Heart right ventricle (tissue), 16 donors: ENCODE results near the gene KIAA0408. TPM values are rescaled to one million over a fixed set of nuclear protein-coding genes. Genes with fewer than 3 reads are reported as not detected.

ENCODE experiments used
- ATAC-seq, 8 donors: fragments of 200-7000 bp; cut with Tn5 transposase; one replicate each; pipeline ENCODE4 v1.9.1; 2020; ENCODE audit warnings: mild to moderate bottlenecking in 8 of 8, moderate library complexity in 8 of 8, moderate number of reproducible peaks in 1 of 8
- DNase-seq, 2 donors: peaks; one replicate each; pipeline ENCODE4 v3.0.0-alpha.2; 2020
- H3K27ac ChIP-seq, 10 donors: fragments of 200-600 bp; sonication (generic) in 2 of 10; one replicate each; pipeline versions ENCODE4 v1.5.0 to v1.8.0; 2020 to 2022; ENCODE audit warnings: mild to moderate bottlenecking in 3 of 10
- H3K27me3 ChIP-seq, 7 donors: fragments of 200-600 bp; one replicate each; pipeline ENCODE4 v1.8.0; 2021 to 2022; ENCODE audit warnings: mild to moderate bottlenecking in 2 of 7
- H3K36me3 ChIP-seq, 9 donors: fragments of 200-600 bp; sonication (generic) in 1 of 9; one replicate each; pipeline versions ENCODE4 v1.5.0 to v1.8.0; 2020 to 2022; ENCODE audit warnings: mild to moderate bottlenecking in 2 of 9
- H3K4me1 ChIP-seq, 9 donors: fragments of 200-600 bp; sonication (generic) in 1 of 9; one replicate each; pipeline versions ENCODE4 v1.5.0 to v1.8.0; 2020 to 2022; ENCODE audit warnings: mild to moderate bottlenecking in 4 of 9
- H3K4me3 ChIP-seq, 10 donors: fragments of 200-600 bp; sonication (generic) in 2 of 10; one replicate each; pipeline versions ENCODE4 v1.5.0 to v1.8.0; 2020 to 2022; ENCODE audit warnings: mild to moderate bottlenecking in 7 of 10, moderate library complexity in 2 of 10
- H3K9me3 ChIP-seq, 11 donors: fragments of 200-600 bp in 10 of 11; sonication (generic) in 2 of 11; one replicate each; pipeline versions ENCODE4 v1.5.0 to v1.8.0; 2013 to 2022; ENCODE audit warnings: mild to moderate bottlenecking in 2 of 11, control low read depth in 1 of 11, moderate library complexity in 1 of 11
- whole genome bisulfite sequencing, 2 donors: extraction: QIAGEN DNeasy Blood & Tissue Kit; methylation state at CpG; one replicate each; pipeline ENCODE4 v1.1.7; 2013; ENCODE audit warnings: inconsistent platforms in 1 of 2; 5-methylcytosine and 5-hydroxymethylcytosine counted together
- intact Hi-C, 10 donors: fragments of 100-400 bp; cut with DNase I; formaldehyde crosslinking; loops; one replicate each; pipeline versions ENCODE4 v1.11.1 to v1.14.2; 2022
- polyA plus RNA-seq, 2 donors: library from polyadenylated mRNA; stranded (reverse); fragments of 200-250 nt; gene quantifications; one replicate each; pipeline ENCODE4 v1.2.3, GENCODE V29; 2013
- total RNA-seq, 10 donors: library from RNA; stranded (reverse); fragmentation: NEBNext Ultra II Directional in 3 of 10; extraction: Animal tissue kit (Norgen Biotek cat#: 25700) in 3 of 10; gene quantifications; one replicate each; pipeline versions ENCODE4 v1.2.1 to v1.2.4, GENCODE V29; 2021 to 2023
- TF ChIP-seq, protein P1 (sequence below), 9 donors: fragments of 200-600 bp; sonication (generic) in 2 of 9; IDR thresholded peaks; one replicate each; pipeline versions ENCODE4 v1.5.0 to v1.8.0; 2021 to 2022; ENCODE audit warnings: antibody characterized with exemption in 9 of 9, mild to moderate bottlenecking in 5 of 9, moderate library complexity in 1 of 9
- donor health status: Arrhythmogenic right ventricular cardiomyopathy.
- donor health status: ischemic (EF 13 %, LVEDD 7.1; RV severe dilation, severe dysfunction).
- donor health status: healthy with polysubstance abuse.
- donor health status: DM: no; HTN: yes; CAD: no.
- donor health status: DM: no; HTN: no; CAD: no.
- donor health status: ischemic (EF 25% LVEDD 6.9; RV normal size, moderate dysfunction).
- donor health status: ischemic (EF 25% LVEDD 5.7; RV mildly dilated, moderate dysfunction).
- donor health status: healthy.
- donor health status: DM: yes; HTN: yes; CAD: no.
- donor health status: Ischemic cardiomyopathy.
- donor health status: ischemic (EF 35%, LVEDD 5.7; RV mildly dilated, moderate dysfunction).
- donor health status: nonischemic (EF 11% LVEDD 7.7; RV severe dilation, severe dysfunction).
- donor health status: DM: yes; HTN: yes; CAD: no.
- donor health status: PGD.
- donor health status: ischemic (EF 29% LVEDD 5.4; RV normal size, mild dysfunction).
- donor health status: nonischemic (EF 23%, LVEDD 6.1; RV moderate dilation, normal function).

KIAA0408 gene
- total and polyA plus RNA-seq, 12 donors, result 0.27 to 3.2 (median 1.3) TPM

DNA sequence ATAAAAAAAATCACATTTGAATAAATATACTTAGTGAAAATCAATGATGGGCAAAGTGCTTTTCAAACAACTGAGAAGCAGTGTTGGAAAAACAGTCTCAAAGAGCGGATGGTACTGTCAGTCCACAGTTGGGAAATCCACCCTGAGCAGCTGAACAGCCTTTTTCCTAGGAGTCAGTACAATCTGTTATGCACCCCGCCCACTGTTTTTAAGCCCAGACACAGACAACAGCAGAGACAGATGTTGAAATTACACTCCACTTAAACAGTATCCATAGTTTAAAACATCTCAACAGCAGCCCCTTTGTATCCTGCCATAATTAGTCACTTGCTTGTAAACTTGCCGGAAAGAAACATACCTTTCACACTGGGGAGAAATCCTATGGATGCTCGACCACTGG is 372 bp downstream of the KIAA0408 start:
- H3K36me3 ChIP-seq, result no peaks in the 10 kb centered on the region
- ATAC-seq (peak; percentile 67 to 87 (median 79)), DNase-seq (no peak)
- TF ChIP-seq, protein P1, sequence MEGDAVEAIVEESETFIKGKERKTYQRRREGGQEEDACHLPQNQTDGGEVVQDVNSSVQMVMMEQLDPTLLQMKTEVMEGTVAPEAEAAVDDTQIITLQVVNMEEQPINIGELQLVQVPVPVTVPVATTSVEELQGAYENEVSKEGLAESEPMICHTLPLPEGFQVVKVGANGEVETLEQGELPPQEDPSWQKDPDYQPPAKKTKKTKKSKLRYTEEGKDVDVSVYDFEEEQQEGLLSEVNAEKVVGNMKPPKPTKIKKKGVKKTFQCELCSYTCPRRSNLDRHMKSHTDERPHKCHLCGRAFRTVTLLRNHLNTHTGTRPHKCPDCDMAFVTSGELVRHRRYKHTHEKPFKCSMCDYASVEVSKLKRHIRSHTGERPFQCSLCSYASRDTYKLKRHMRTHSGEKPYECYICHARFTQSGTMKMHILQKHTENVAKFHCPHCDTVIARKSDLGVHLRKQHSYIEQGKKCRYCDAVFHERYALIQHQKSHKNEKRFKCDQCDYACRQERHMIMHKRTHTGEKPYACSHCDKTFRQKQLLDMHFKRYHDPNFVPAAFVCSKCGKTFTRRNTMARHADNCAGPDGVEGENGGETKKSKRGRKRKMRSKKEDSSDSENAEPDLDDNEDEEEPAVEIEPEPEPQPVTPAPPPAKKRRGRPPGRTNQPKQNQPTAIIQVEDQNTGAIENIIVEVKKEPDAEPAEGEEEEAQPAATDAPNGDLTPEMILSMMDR (IDR thresholded peaks at IDR 0.05), result no peak
- peak overlapping the region in 7 of 10 donors; percentile 14 to 42 (median 33) for H3K4me3 ChIP-seq
- intact Hi-C loops, result no loop called here
- H3K27ac ChIP-seq, result peak overlapping the region in 9 of 10 donors; percentile 3 to 76 (median 54)
- 44 to 46% methylated on average over 4 of the region's 4 CpGs for WGBS, 2 donors
- H3K9me3 ChIP-seq, result no peaks in the 10 kb centered on the region
- no peaks in the 10 kb centered on the region for H3K27me3 ChIP-seq
- peaks cover 0 to 32% (median 0%) of the 10 kb centered on the region in 9 donors for H3K4me1 ChIP-seq

DNA sequence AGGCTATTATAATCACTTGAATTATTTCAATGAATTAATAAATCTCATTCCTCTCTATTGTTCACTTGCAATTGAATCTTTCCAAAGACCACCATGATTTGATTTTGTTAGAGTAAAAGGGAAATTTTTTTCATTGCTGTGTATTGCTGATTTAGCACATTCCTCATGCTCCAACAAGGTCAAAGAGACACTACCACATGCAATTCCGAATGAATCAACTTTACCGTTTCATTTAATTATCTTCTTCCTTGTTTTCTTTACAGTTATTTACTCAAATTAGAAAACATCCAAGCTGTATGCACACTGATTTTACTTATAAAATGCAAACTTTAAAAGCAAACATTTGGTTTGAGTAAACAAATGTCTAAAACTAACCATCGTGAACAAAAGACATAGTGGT is 967 bp downstream of the KIAA0408 start:
- TF ChIP-seq, protein P1 (IDR thresholded peaks at IDR 0.05), result no peak
- H3K4me3 ChIP-seq, result peak overlapping the region in 7 of 10 donors; percentile 0 to 42 (median 31)
- ATAC-seq (no peak), DNase-seq (no peak)
- H3K4me1 ChIP-seq, result peaks cover 0 to 32% (median 0%) of the 10 kb centered on the region in 9 donors
- intact Hi-C loops, result no loop called here
- H3K36me3 ChIP-seq, result no peaks in the 10 kb centered on the region
- 63 to 73% methylated on average over 3 of the region's 3 CpGs for WGBS, 2 donors
- H3K9me3 ChIP-seq, result no peaks in the 10 kb centered on the region
- H3K27ac ChIP-seq, result peak overlapping the region in 6 of 10 donors; percentile 8 to 62 (median 52)
- no peaks in the 10 kb centered on the region for H3K27me3 ChIP-seq

DNA sequence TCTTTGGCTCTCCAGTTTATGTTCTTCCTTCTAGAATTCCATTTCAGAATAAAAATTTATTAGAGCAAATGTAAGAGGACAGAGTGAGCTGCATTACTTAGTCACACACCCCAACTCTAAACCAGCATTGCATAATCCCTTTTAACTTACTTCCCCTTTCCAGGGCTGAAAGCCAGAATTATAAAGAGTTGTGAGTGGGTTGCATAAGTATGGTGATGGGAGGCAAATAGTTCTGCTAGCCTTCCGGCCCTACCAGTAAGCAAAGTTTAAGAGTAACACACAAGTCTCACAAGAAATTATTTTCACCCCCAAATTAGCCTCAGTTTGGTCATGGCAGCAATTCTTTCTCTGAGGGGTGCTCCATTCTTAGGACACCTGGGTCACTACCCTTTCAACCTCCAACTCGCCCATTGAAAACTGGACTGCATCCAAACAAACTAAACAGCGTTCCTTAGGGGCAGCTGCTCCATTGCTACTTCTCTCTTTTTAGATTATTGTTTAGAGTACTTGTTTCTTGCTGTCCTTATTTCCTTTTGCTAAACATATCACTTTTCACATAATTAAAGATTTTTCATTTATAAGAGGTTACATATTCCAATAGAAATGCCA is 1.6 kb downstream of the KIAA0408 start:
- H3K9me3 ChIP-seq, result no peaks in the 10 kb centered on the region
- H3K27ac ChIP-seq, result peak overlapping the region in 5 of 10 donors; percentile 1 to 62 (median 8)
- peaks cover 0 to 32% (median 0%) of the 10 kb centered on the region in 9 donors for H3K4me1 ChIP-seq
- intact Hi-C loops, result no loop called here
- peak overlapping the region in 1 of 10 donors; percentile 33 for H3K4me3 ChIP-seq
- no peaks in the 10 kb centered on the region for H3K36me3 ChIP-seq
- TF ChIP-seq, protein P1 (IDR thresholded peaks at IDR 0.05), result no peak
- H3K27me3 ChIP-seq, result no peaks in the 10 kb centered on the region
- WGBS, 2 donors, result 48 to 58% methylated on average over 3 of the region's 3 CpGs
- DNase-seq (no peak), ATAC-seq (peak; percentile 61 to 83 (median 64))

DNA sequence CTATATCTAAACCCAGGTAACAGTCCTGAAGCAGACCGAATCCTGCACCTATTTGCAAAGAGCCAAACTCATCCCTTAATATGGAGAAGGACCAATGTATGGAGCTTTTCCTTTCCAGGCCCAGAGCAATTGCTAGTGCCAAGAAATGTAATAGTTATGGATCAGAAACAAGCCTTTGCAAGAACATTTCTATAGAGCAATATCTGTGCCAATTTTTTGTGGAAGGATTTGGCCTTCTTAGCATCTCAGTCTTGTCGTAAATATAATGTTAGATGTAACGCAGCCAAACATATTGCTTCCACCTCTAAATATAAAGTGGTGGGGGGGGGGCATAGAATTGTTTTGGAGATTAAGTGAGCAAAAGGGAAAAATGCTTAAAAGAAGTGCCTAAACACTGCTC is 2.7 kb downstream of the KIAA0408 start:
- H3K27me3 ChIP-seq, result no peaks in the 10 kb centered on the region

More for the DNA sequence above, 2.7 kb downstream of the KIAA0408 start:
- TF ChIP-seq, protein P1 (IDR thresholded peaks at IDR 0.05), result no peak
- intact Hi-C loops, result no loop called here
- ATAC-seq (no peak), DNase-seq (no peak)
- H3K4me1 ChIP-seq, result peaks cover 0 to 32% (median 0%) of the 10 kb centered on the region in 9 donors
- H3K4me3 ChIP-seq, result no peak overlapping the region
- 86 to 87% methylated on average over 3 of the region's 3 CpGs for WGBS, 2 donors
- H3K36me3 ChIP-seq, result no peaks in the 10 kb centered on the region
- H3K9me3 ChIP-seq, result no peaks in the 10 kb centered on the region
- peak overlapping the region in 1 of 10 donors; percentile 61 for H3K27ac ChIP-seq
